GM13976 (cell line): Measurements from ENCODE around the gene BRSK2.

Experiments
- DNase-seq: peaks from one replicate; pipeline ENCODE4 v3.0.0; 2012; ENCODE audit warnings: low spot score
- CTCF ChIP-seq: IDR thresholded peaks from 2 replicates; pipeline ENCODE4 v1.5.1; 2012; ENCODE audit warnings: borderline replicate concordance, mild to moderate bottlenecking; ENCODE audit not compliant: insufficient read depth; ENCODE audit errors: extremely low read depth, missing control alignments, control extremely low read depth
- in situ Hi-C: fragments of 300-500 bp; cut with MboI; formaldehyde crosslinking; loops from one replicate; pipeline ENCODE4 v1.12.0; 2022; ENCODE audit warnings: low sequenced_read_pairs, mixed read lengths, inconsistent platforms; ENCODE audit not compliant: unreplicated experiment

BRSK2 gene

GRCh38 chr11:1478544-1478943 lies 88.8 kb downstream of the BRSK2 start:
- DNase-seq, result no peak
- in situ Hi-C loops, result no loop called here
- TF ChIP-seq CTCF, result no peak

- TF ChIP-seq CTCF, result no peak
- in situ Hi-C loops, result no loop called here
- DNase-seq, result no peak
Measured at GRCh38 chr11:1479006-1479677, 89.4 kb downstream of the BRSK2 start.

- TF ChIP-seq CTCF, result no peak
- in situ Hi-C loops, result no loop called here
- DNase-seq, result no peak
Measured at GRCh38 chr11:1479678-1480118, 90.0 kb downstream of the BRSK2 start.

- TF ChIP-seq CTCF, result no peak
- in situ Hi-C loops, result no loop called here
- DNase-seq, result no peak
Measured at GRCh38 chr11:1480191-1480554, 90.4 kb downstream of the BRSK2 start.

- in situ Hi-C loops, result no loop called here
- TF ChIP-seq CTCF, result no peak
- no peak for DNase-seq
Measured at GRCh38 chr11:1480555-1481482, 91.1 kb downstream of the BRSK2 start.

GRCh38 chr11:1481483-1481825 lies 91.7 kb downstream of the BRSK2 start:
- no peak for TF ChIP-seq CTCF
- in situ Hi-C loops, result no loop called here
- no peak for DNase-seq
